Endometrial microvascular endothelial cells (primary cell): ENCODE measurements around the gene BTG2. TPM values are rescaled to one million over a fixed set of nuclear protein-coding genes. Genes with fewer than 3 reads are reported as not detected.

Experiments
- in situ Hi-C: cut with HindIII; loops from 2 replicates; pipeline ENCODE4 v1.10.0; 2017; ENCODE audit warnings: low sequenced_read_pairs, low pct_unique_long_range_greater_than_20kb; ENCODE audit errors: inconsistent ontology term
- total RNA-seq: library from RNA; depleted of rRNA; stranded (reverse); fragments of >200 nt; gene quantifications from one replicate; pipeline ENCODE4 v1.2.3, GENCODE V29; 2015; ENCODE audit errors: inconsistent ontology term

BTG2 gene
- total RNA-seq, 1 donor from 2014 or later: 21.4 TPM

- in situ Hi-C loops: loop anchor here (25.0 kb wide), 1 partner anchor 136 kb away; the partner anchor contains the start of genes OPTC and PRELP
These were observed 45.8 kb downstream of the BTG2 start, which contains the start of gene FMOD for GRCh38 chr1:203351037-203351625. Gene FMOD, minus strand, starts transcription at chr1:203351122. Its CDS starts 2,852 bp downstream, at chr1:203348270.

GRCh38 chr1:203353486-203353885, 48.2 kb downstream of the BTG2 start:
- in situ Hi-C loops: loop anchor here (25.0 kb wide), 1 partner anchor 134 kb away; the partner anchor contains the start of genes OPTC and PRELP

GRCh38 chr1:203354246-203354645, 48.9 kb downstream of the BTG2 start:
- in situ Hi-C loops: loop anchor here (25.0 kb wide), 1 partner anchor 133 kb away; the partner anchor contains the start of genes OPTC and PRELP

- in situ Hi-C loops: loop anchor here (25.0 kb wide), 1 partner anchor 128 kb away; the partner anchor contains the start of genes OPTC and PRELP
These were observed 53.8 kb downstream of the BTG2 start for GRCh38 chr1:203359010-203359571.

Other genes with a start within 250 kb of the BTG2 start
- not detected for gene MYOG, start 219.5 kb upstream of the BTG2 start, total RNA-seq
- not detected for gene ADORA1, start 177.8 kb upstream of the BTG2 start, total RNA-seq
- not detected for gene MYBPH, start 129.7 kb upstream of the BTG2 start, total RNA-seq
- gene CHI3L1, start 118.8 kb upstream of the BTG2 start, total RNA-seq: not detected
- not detected for gene CHIT1, start 75.8 kb upstream of the BTG2 start, total RNA-seq
- not detected for gene FMOD, start 45.6 kb downstream of the BTG2 start, total RNA-seq
- not detected for gene PRELP, start 170.3 kb downstream of the BTG2 start, total RNA-seq
- gene OPTC, start 188.6 kb downstream of the BTG2 start, total RNA-seq: not detected